ENCODE measurements around the gene TMEM62. TPM values are rescaled to one million over a fixed set of nuclear protein-coding genes. Genes with fewer than 3 reads are reported as not detected.

TMEM62 gene
- total and polyA plus RNA-seq, 2 experiments from 2014 or later = 6.5 to 11.2 TPM

GRCh38 chr15:43199945-43200488 lies 66.6 kb downstream of the TMEM62 start:
- H3K4me3 ChIP-seq = no peak overlapping the region
- H2AFZ ChIP-seq = no peak overlapping the region
- in situ Hi-C loops (cut with MboI) = no loop called here
- peaks cover 10% of the 10 kb centered on the region for H3K36me3 ChIP-seq (ENCODE audit: low read depth)
- H3K9ac ChIP-seq = no peak overlapping the region
- no peak overlapping the region for H3K4me2 ChIP-seq (ENCODE audit: unreplicated experiment)
- DNase-seq = no peak
- TF ChIP-seq EZH2 (IDR thresholded peaks at IDR 0.05; ENCODE audit: insufficient read depth, poor library complexity, severe bottlenecking) = no peak
- TF ChIP-seq EZH2phosphoT487 (IDR thresholded peaks at IDR 0.05; ENCODE audit: insufficient read depth, low read depth) = no peak
- H3K9me2 ChIP-seq (ENCODE audit: insufficient read depth) = no peaks in the 10 kb centered on the region
- H3K27me3 ChIP-seq (replicated peaks; ENCODE audit: insufficient read depth) = no peaks in the 10 kb centered on the region
- no peaks in the 10 kb centered on the region for H4K20me1 ChIP-seq (ENCODE audit: insufficient read depth)
- no peaks in the 10 kb centered on the region; the same call in 1 of the 2 replicates for H3F3A ChIP-seq (ENCODE audit: insufficient read depth)
- no peaks in the 10 kb centered on the region for H3K79me2 ChIP-seq (ENCODE audit: insufficient read depth)
- no peak overlapping the region for H3K27ac ChIP-seq
- 81 to 83% methylated on average over 3 of the region's 3 CpGs for WGBS, 2 experiments (ENCODE audit: low coverage in 1 of 2, low lambda C conversion rate in 2 of 2, missing lambda C conversion rate in 2 of 2)
- no peaks in the 10 kb centered on the region for H3K9me3 ChIP-seq (ENCODE audit: low read depth)
- no peaks in the 10 kb centered on the region for H3K4me1 ChIP-seq (ENCODE audit: insufficient read depth)

- Histone ChIP-seq H3K36me3 (ENCODE audit: low read depth) (no peaks in the 10 kb centered on the region), H2AFZ (no peak overlapping the region), H3K4me1 (ENCODE audit: insufficient read depth) (no peaks in the 10 kb centered on the region), H3K9me3 (ENCODE audit: low read depth) (no peaks in the 10 kb centered on the region), H3K9me2 (ENCODE audit: insufficient read depth) (no peaks in the 10 kb centered on the region), H3K27ac (no peak overlapping the region), H4K20me1 (ENCODE audit: insufficient read depth) (no peaks in the 10 kb centered on the region), H3K27me3 (replicated peaks; ENCODE audit: insufficient read depth) (peaks cover 14% of the 10 kb centered on the region; the same call in 1 of the 2 replicates), H3K79me2 (ENCODE audit: insufficient read depth) (no peaks in the 10 kb centered on the region), H3F3A (ENCODE audit: insufficient read depth) (no peaks in the 10 kb centered on the region), H3K4me3 (no peak overlapping the region), H3K4me2 (ENCODE audit: unreplicated experiment) (no peak overlapping the region), H3K9ac (no peak overlapping the region)
- TF ChIP-seq EZH2 (IDR thresholded peaks at IDR 0.05; ENCODE audit: insufficient read depth, poor library complexity, severe bottlenecking) (no peak), EZH2phosphoT487 (IDR thresholded peaks at IDR 0.05; ENCODE audit: insufficient read depth, low read depth) (no peak)
- peak; percentile 86 for DNase-seq
- in situ Hi-C loops (cut with MboI) = no loop called here
- WGBS, 2 experiments (ENCODE audit: low coverage in 1 of 2, low lambda C conversion rate in 2 of 2, missing lambda C conversion rate in 2 of 2) = 27% methylated on average over 8 of the region's 8 CpGs
These were observed 70.9 kb downstream of the TMEM62 start for GRCh38 chr15:43204016-43204901.

- no peak for DNase-seq
- no peaks in the 10 kb centered on the region for H3K36me3 ChIP-seq (ENCODE audit: low read depth)
- 59 to 71% methylated on average over 5 of the region's 5 CpGs for WGBS, 2 experiments (ENCODE audit: low coverage in 1 of 2, low lambda C conversion rate in 2 of 2, missing lambda C conversion rate in 2 of 2)
- no peak for TF ChIP-seq EZH2 (IDR thresholded peaks at IDR 0.05; ENCODE audit: insufficient read depth, poor library complexity, severe bottlenecking)
- no peak for TF ChIP-seq EZH2phosphoT487 (IDR thresholded peaks at IDR 0.05; ENCODE audit: insufficient read depth, low read depth)
- no peaks in the 10 kb centered on the region for H4K20me1 ChIP-seq (ENCODE audit: insufficient read depth)
- no peak overlapping the region for H3K27ac ChIP-seq
- no peaks in the 10 kb centered on the region for H3K4me1 ChIP-seq (ENCODE audit: insufficient read depth)
- H3K9ac ChIP-seq = no peak overlapping the region
- no peak overlapping the region for H3K4me3 ChIP-seq
- H2AFZ ChIP-seq = no peak overlapping the region
- no peaks in the 10 kb centered on the region for H3K79me2 ChIP-seq (ENCODE audit: insufficient read depth)
- H3F3A ChIP-seq (ENCODE audit: insufficient read depth) = no peaks in the 10 kb centered on the region
- no peaks in the 10 kb centered on the region for H3K9me2 ChIP-seq (ENCODE audit: insufficient read depth)
- in situ Hi-C loops (cut with MboI) = no loop called here
- no peak overlapping the region for H3K4me2 ChIP-seq (ENCODE audit: unreplicated experiment)
- H3K27me3 ChIP-seq (replicated peaks; ENCODE audit: insufficient read depth) = peaks cover 27% of the 10 kb centered on the region
- H3K9me3 ChIP-seq (ENCODE audit: low read depth) = no peaks in the 10 kb centered on the region
These were observed 72.7 kb downstream of the TMEM62 start for GRCh38 chr15:43206054-43206453.

GRCh38 chr15:43207024-43207423 lies 73.6 kb downstream of the TMEM62 start:
- Histone ChIP-seq H3K27me3 (replicated peaks; ENCODE audit: insufficient read depth) (peaks cover 27% of the 10 kb centered on the region), H3K79me2 (ENCODE audit: insufficient read depth) (no peaks in the 10 kb centered on the region), H3F3A (ENCODE audit: insufficient read depth) (no peaks in the 10 kb centered on the region), H3K9me3 (ENCODE audit: low read depth) (no peaks in the 10 kb centered on the region), H3K4me2 (ENCODE audit: unreplicated experiment) (no peak overlapping the region), H3K4me3 (no peak overlapping the region), H3K9me2 (ENCODE audit: insufficient read depth) (no peaks in the 10 kb centered on the region), H3K4me1 (ENCODE audit: insufficient read depth) (no peaks in the 10 kb centered on the region), H4K20me1 (ENCODE audit: insufficient read depth) (no peaks in the 10 kb centered on the region), H3K36me3 (ENCODE audit: low read depth) (no peaks in the 10 kb centered on the region), H3K9ac (no peak overlapping the region), H3K27ac (no peak overlapping the region), H2AFZ (no peak overlapping the region)
- WGBS, 2 experiments (ENCODE audit: low coverage in 1 of 2, low lambda C conversion rate in 2 of 2, missing lambda C conversion rate in 2 of 2) = 75 to 81% methylated on average over 9 of the region's 9 CpGs
- TF ChIP-seq EZH2phosphoT487 (IDR thresholded peaks at IDR 0.05; ENCODE audit: insufficient read depth, low read depth) = no peak
- no peak for TF ChIP-seq EZH2 (IDR thresholded peaks at IDR 0.05; ENCODE audit: insufficient read depth, poor library complexity, severe bottlenecking)
- no peak for DNase-seq
- in situ Hi-C loops (cut with MboI) = no loop called here

Data from GM23248 (cell line).